SK-N-SH (cell line): ENCODE measurements around the gene AIMP1. TPM values are rescaled to one million over a fixed set of nuclear protein-coding genes. Genes with fewer than 3 reads are reported as not detected.
"Not testable (repeated sequence)": the region's sequence is repeated elsewhere in the genome, so short reads cannot be mapped to it uniquely, and the experiment has no call there.

Source experiments
- CTCF ChIA-PET: fragments of 300-600, 350-600 bp; formaldehyde crosslinking; extraction: SDS; loops from one replicate; lab custom pipeline; 2021; lab: Yijun Ruan, JAX
- POLR2A ChIA-PET: fragments of 350-600 bp; sonication (Branson Sonifier 250); formaldehyde crosslinking; extraction: SDS; loops from one replicate; lab custom pipeline; 2020; ENCODE audit warnings: antibody characterized with exemption, inconsistent platforms; lab: Yijun Ruan, JAX
- DNase-seq: peaks from one replicate; pipeline ENCODE4 v3.0.0; 2012
- H2AFZ ChIP-seq: fragments of 200-600 bp; sonication (generic); 2 replicates; pipeline ENCODE4 v1.8.1; 2016; ENCODE audit warnings: antibody characterized with exemption, mild to moderate bottlenecking, low read depth
- H3F3A ChIP-seq: fragments of 200-600 bp; sonication (generic); replicated peaks from 2 replicates; pipeline ENCODE3; 2016; ENCODE audit warnings: antibody characterized with exemption, mild to moderate bottlenecking; ENCODE audit not compliant: insufficient read depth
- H3K27ac ChIP-seq, 2 experiments: fragments of 200-500 bp in 1 of 2; fragments of 200-600 bp in 1 of 2; sonication (Bioruptor generic) in 1 of 2; sonication (generic), shearing (Covaris generic) in 1 of 2; 2 replicates each; pipeline versions ENCODE4 v1.5.1 to v1.6.1; 2014 to 2016; ENCODE audit warnings: low read depth in 2 of 2, inconsistent platforms in 1 of 2, low read length in 1 of 2, mild to moderate bottlenecking in 1 of 2, mixed read lengths in 1 of 2
- H3K27me3 ChIP-seq: fragments of 200-600 bp; sonication (generic), shearing (Covaris generic); 2 replicates; pipeline ENCODE4 v1.6.1; 2016; ENCODE audit warnings: mixed run types; ENCODE audit not compliant: insufficient read depth
- H3K36me3 ChIP-seq, 2 experiments: fragments of 200-500 bp in 1 of 2; fragments of 200-600 bp in 1 of 2; sonication (Bioruptor generic) in 1 of 2; sonication (generic) in 1 of 2; replicated peaks in 1 of 2; 2 replicates each; pipeline versions ENCODE3 to v1.5.1; 2014 to 2016; ENCODE audit warnings: low read length in 1 of 2, mild to moderate bottlenecking in 1 of 2; ENCODE audit not compliant: insufficient read depth in 2 of 2, control insufficient read depth in 1 of 2
- H3K4me1 ChIP-seq, 2 experiments: fragments of 200-500 bp in 1 of 2; fragments of 200-600 bp in 1 of 2; sonication (Bioruptor generic) in 1 of 2; sonication (generic), shearing (Covaris generic) in 1 of 2; 2 replicates each; pipeline versions ENCODE4 v1.5.1 to v1.6.1; 2014 to 2016; ENCODE audit warnings: low read depth in 1 of 2, low read length in 1 of 2, mixed run types in 1 of 2; ENCODE audit not compliant: insufficient read depth in 2 of 2, control insufficient read depth in 1 of 2
- H3K4me2 ChIP-seq: fragments of 200-600 bp; sonication (generic), shearing (Covaris generic); 2 replicates; pipeline ENCODE4 v1.6.1; 2017; ENCODE audit warnings: mixed run types
- H3K4me3 ChIP-seq, 2 experiments: fragments of 200-500 bp in 1 of 2; fragments of 200-600 bp in 1 of 2; sonication (Bioruptor generic) in 1 of 2; sonication (generic), shearing (Covaris generic) in 1 of 2; 2 replicates each; pipeline versions ENCODE4 v1.5.1 to v1.8.1; 2014 to 2016; ENCODE audit warnings: low read depth in 2 of 2, inconsistent platforms in 1 of 2, low read length in 1 of 2, mild to moderate bottlenecking in 1 of 2, mixed read lengths in 1 of 2, moderate library complexity in 1 of 2
- H3K79me2 ChIP-seq: fragments of 200-600 bp; sonication (generic); 2 replicates; pipeline ENCODE4 v1.8.1; 2017; ENCODE audit warnings: mild to moderate bottlenecking; ENCODE audit not compliant: insufficient read depth
- H3K9ac ChIP-seq: fragments of 200-600 bp; sonication (generic); 2 replicates; pipeline ENCODE4 v1.6.1; 2017; ENCODE audit warnings: mixed run types
- H3K9me2 ChIP-seq: fragments of 200-600 bp; sonication (generic); 2 replicates; pipeline ENCODE4 v1.6.1; 2017; ENCODE audit warnings: mixed run types
- H3K9me3 ChIP-seq: fragments of 200-600 bp; sonication (generic); 2 replicates; pipeline ENCODE4 v1.6.1; 2017; ENCODE audit warnings: mixed run types, mild to moderate bottlenecking, moderate library complexity
- H4K20me1 ChIP-seq: fragments of 200-600 bp; sonication (generic); 2 replicates; pipeline ENCODE4 v1.6.1; 2017; ENCODE audit warnings: mild to moderate bottlenecking, mixed run types; ENCODE audit not compliant: insufficient read depth
- CHD2 ChIP-seq: fragments of 150-350 bp; IDR thresholded peaks from 2 replicates; pipeline ENCODE4 v1.6.1; 2018; ENCODE audit warnings: low read length; ENCODE audit not compliant: partially characterized antibody
- CTCF ChIP-seq: fragments of 200-600 bp; sonication (generic); IDR thresholded peaks from 2 replicates; pipeline ENCODE4 v1.6.1; 2017; ENCODE audit warnings: antibody characterized with exemption, mild to moderate bottlenecking, moderate library complexity
- RAD21 ChIP-seq: IDR thresholded peaks from 2 replicates; pipeline ENCODE4 v1.6.1; 2012; ENCODE audit warnings: mild to moderate bottlenecking, low read length
- RCOR1 ChIP-seq: fragments of 150-350 bp; IDR thresholded peaks from 2 replicates; pipeline ENCODE4 v1.6.1; 2017; ENCODE audit warnings: antibody characterized with exemption, low read length
- SMC3 ChIP-seq: IDR thresholded peaks from 2 replicates; pipeline ENCODE4 v1.6.1; 2012; ENCODE audit warnings: low read depth, low read length, improper control_type of control experiment
- USF1 ChIP-seq: IDR thresholded peaks from 2 replicates; pipeline ENCODE4 v1.4.0; 2012; ENCODE audit warnings: low read depth, borderline replicate concordance
- USF2 ChIP-seq: fragments of 150-350 bp; IDR thresholded peaks from 2 replicates; pipeline ENCODE4 v1.6.1; 2017; ENCODE audit warnings: antibody characterized with exemption, low read length, low read depth, borderline replicate concordance
- WGBS: methylation state at CpG from one replicate; pipeline ENCODE4 v1.1.6; 2017; ENCODE audit warnings: low lambda C conversion rate; 5-methylcytosine and 5-hydroxymethylcytosine counted together
- polyA plus RNA-seq, 3 experiments: library from polyadenylated mRNA; depleted of rRNA; stranded (reverse); fragments of >200 nt; gene quantifications; 2 replicates each; pipeline ENCODE4 v1.2.3, GENCODE V29; 2012

The AIMP1 gene
- polyA plus RNA-seq, 1 of the 3 experiments (the other 2 are of a cell fraction): 14.0 TPM

GRCh38 chr4:106320235-106320634, 3.9 kb downstream of the AIMP1 start (continued):
- TF ChIP-seq CHD2 (no peak), SMC3 (no peak), USF2 (no peak), RCOR1 (no peak), CTCF (no peak), RAD21 (no peak), USF1 (no peak)

- H3K27ac ChIP-seq, H3K9me2 ChIP-seq, H3K27me3 ChIP-seq, POLR2A ChIA-PET, H3F3A ChIP-seq, H4K20me1 ChIP-seq, CTCF ChIA-PET, H3K4me3 ChIP-seq, H3K9me3 ChIP-seq, H2AFZ ChIP-seq, DNase-seq, H3K9ac ChIP-seq, H3K4me2 ChIP-seq: not testable (repeated sequence)
- WGBS: 88% methylated on average over 15 of the region's 34 CpGs
- Histone ChIP-seq H3K36me3 (peaks cover 25 to 27% of the 10 kb centered on the region in 2 experiments), H3K79me2 (peaks cover 93% of the 10 kb centered on the region), H3K4me1 (peaks cover 9 to 21% of the 10 kb centered on the region in 2 experiments; a peak in 3 of 4 replicates)
Measured at GRCh38 chr4:106321168-106321567, 4.8 kb downstream of the AIMP1 start.

GRCh38 chr4:106321814-106322213, 5.5 kb downstream of the AIMP1 start:
- H3K9me2 ChIP-seq, H3K9ac ChIP-seq, H3K9me3 ChIP-seq, H3K4me3 ChIP-seq, H2AFZ ChIP-seq, H3F3A ChIP-seq, H3K27ac ChIP-seq, POLR2A ChIA-PET, H3K27me3 ChIP-seq, DNase-seq, H4K20me1 ChIP-seq, CTCF ChIA-PET, H3K4me2 ChIP-seq: not testable (repeated sequence)
- Histone ChIP-seq H3K36me3 (peaks cover 25 to 34% of the 10 kb centered on the region in 2 experiments), H3K79me2 (peaks cover 89% of the 10 kb centered on the region), H3K4me1 (peaks cover 9 to 21% of the 10 kb centered on the region in 2 experiments; a peak in 3 of 4 replicates)
- 86% methylated on average over 5 of the region's 6 CpGs for WGBS
